Ishikawa (cell line): ENCODE data around the gene TUBB2A.

ENCODE experiments used
- CEBPB ChIP-seq: IDR thresholded peaks from 2 replicates; pipeline ENCODE4 v1.6.1; 2012
- CREB1 ChIP-seq: IDR thresholded peaks from 2 replicates; pipeline ENCODE4 v1.6.1; 2012; ENCODE audit warnings: low read depth
- EGR1 ChIP-seq: IDR thresholded peaks from 2 replicates; pipeline ENCODE4 v1.6.1; 2012
- EP300 ChIP-seq: IDR thresholded peaks from 2 replicates; pipeline ENCODE4 v1.6.1; 2012; ENCODE audit warnings: borderline replicate concordance
- FOXM1 ChIP-seq: IDR thresholded peaks from 2 replicates; pipeline ENCODE4 v1.6.1; 2012; ENCODE audit warnings: low read depth, borderline replicate concordance
- NFIC ChIP-seq: IDR thresholded peaks from 2 replicates; pipeline ENCODE4 v1.6.1; 2012
- RAD21 ChIP-seq: IDR thresholded peaks from 2 replicates; pipeline ENCODE4 v1.6.1; 2012; ENCODE audit warnings: low read depth
- TAF1 ChIP-seq: IDR thresholded peaks from 2 replicates; pipeline ENCODE4 v1.6.1; 2012; ENCODE audit warnings: low read depth, mild to moderate bottlenecking
- TCF12 ChIP-seq: IDR thresholded peaks from 2 replicates; pipeline ENCODE4 v1.6.1; 2012; ENCODE audit warnings: low read depth
- TEAD4 ChIP-seq: IDR thresholded peaks from 2 replicates; pipeline ENCODE4 v1.6.1; 2012
- YY1 ChIP-seq: IDR thresholded peaks from 2 replicates; pipeline ENCODE4 v1.6.1; 2012; ENCODE audit warnings: low read depth
- ZBTB7A ChIP-seq: IDR thresholded peaks from 2 replicates; pipeline ENCODE4 v1.6.1; 2012; ENCODE audit warnings: low read depth
- TF ChIP-seq, protein P1 (sequence below): IDR thresholded peaks from 2 replicates; pipeline ENCODE4 v1.6.1; 2012
- TF ChIP-seq, protein P2 (sequence below): IDR thresholded peaks from 2 replicates; pipeline ENCODE4 v1.6.1; 2012
- TF ChIP-seq, protein P3 (sequence below): IDR thresholded peaks from 2 replicates; pipeline ENCODE4 v1.6.1; 2012; ENCODE audit warnings: low read depth, mild to moderate bottlenecking

Gene TUBB2A

DNA sequence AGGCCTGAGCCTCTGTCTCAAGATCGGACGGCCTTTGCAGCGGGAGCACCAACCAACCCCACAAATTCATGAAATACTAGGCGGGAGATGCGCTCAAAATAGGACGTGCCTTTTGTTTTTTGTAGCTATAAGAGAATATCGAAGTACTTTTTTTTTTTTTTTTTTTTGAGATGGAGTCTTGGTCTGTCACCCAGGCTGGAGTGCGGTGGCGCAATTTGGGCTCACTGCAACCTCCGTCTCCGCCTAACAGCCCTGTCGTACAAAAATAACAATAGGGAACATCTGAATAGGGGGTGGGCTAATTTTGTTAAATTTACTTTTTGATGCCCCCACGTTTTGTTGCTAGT lies 5.9 kb upstream of the TUBB2A start:
- TF ChIP-seq CEBPB, result peak; percentile 40; the same call in 1 of the 2 replicates
- TF ChIP-seq, protein P1, sequence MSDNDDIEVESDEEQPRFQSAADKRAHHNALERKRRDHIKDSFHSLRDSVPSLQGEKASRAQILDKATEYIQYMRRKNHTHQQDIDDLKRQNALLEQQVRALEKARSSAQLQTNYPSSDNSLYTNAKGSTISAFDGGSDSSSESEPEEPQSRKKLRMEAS, result no peak
- TF ChIP-seq NFIC, result no peak
- no peak for TF ChIP-seq TCF12
- TF ChIP-seq TAF1, result 0 out of 2 replicates have a peak, but pooled peaks have one; percentile 2
- TF ChIP-seq TEAD4, result no peak
- TF ChIP-seq, protein P2, sequence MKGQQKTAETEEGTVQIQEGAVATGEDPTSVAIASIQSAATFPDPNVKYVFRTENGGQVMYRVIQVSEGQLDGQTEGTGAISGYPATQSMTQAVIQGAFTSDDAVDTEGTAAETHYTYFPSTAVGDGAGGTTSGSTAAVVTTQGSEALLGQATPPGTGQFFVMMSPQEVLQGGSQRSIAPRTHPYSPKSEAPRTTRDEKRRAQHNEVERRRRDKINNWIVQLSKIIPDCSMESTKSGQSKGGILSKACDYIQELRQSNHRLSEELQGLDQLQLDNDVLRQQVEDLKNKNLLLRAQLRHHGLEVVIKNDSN, result no peak

DNA sequence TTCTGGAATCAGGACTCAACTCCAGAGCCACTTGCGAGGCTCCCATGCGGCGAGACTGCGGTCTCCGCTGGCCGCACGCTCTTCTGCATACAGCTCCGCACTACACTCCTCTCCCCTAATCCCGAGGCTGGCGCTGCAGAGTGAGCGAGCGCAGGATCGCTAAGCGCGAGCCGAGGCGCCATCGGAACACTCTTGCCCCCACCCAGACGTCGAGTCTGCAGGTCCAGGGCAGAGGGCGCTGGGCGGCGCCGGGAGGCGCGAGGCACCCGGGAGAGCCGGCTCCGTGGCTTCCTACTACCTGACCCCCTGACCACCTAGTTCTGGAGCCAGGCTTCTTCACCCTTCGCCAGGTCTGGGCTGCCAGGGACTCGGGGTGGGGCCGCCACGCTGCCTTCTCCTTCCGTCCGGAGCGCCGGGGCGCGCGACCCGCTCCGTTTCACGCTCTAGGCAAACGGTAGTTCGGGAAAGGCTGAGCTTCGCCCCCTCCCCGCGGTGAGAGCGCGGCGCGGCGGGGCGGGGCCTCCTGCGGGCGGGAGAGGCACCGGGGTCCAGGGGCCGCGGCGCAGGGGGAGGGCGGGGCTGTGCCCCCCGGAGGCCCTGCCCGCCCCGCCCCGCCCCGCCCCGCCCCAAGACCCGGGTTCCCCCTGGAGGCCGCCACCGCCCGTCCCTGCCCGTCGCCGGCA lies 5.4 kb upstream of the TUBB2A start:
- no peak for TF ChIP-seq FOXM1
- no peak for TF ChIP-seq CREB1
- no peak for TF ChIP-seq YY1
- TF ChIP-seq, protein P1, result peak; percentile 82
- TF ChIP-seq EGR1, result no peak
- TF ChIP-seq NFIC, result no peak
- no peak for TF ChIP-seq TEAD4
- no peak for TF ChIP-seq RAD21
- TF ChIP-seq ZBTB7A, result peak; percentile 83; the same call in 1 of the 2 replicates
- no peak for TF ChIP-seq CEBPB
- TF ChIP-seq TAF1, result peak; percentile 39; the same call in 1 of the 2 replicates
- no peak for TF ChIP-seq TCF12
- TF ChIP-seq EP300, result no peak
- TF ChIP-seq, protein P2, result no peak
- TF ChIP-seq, protein P3, sequence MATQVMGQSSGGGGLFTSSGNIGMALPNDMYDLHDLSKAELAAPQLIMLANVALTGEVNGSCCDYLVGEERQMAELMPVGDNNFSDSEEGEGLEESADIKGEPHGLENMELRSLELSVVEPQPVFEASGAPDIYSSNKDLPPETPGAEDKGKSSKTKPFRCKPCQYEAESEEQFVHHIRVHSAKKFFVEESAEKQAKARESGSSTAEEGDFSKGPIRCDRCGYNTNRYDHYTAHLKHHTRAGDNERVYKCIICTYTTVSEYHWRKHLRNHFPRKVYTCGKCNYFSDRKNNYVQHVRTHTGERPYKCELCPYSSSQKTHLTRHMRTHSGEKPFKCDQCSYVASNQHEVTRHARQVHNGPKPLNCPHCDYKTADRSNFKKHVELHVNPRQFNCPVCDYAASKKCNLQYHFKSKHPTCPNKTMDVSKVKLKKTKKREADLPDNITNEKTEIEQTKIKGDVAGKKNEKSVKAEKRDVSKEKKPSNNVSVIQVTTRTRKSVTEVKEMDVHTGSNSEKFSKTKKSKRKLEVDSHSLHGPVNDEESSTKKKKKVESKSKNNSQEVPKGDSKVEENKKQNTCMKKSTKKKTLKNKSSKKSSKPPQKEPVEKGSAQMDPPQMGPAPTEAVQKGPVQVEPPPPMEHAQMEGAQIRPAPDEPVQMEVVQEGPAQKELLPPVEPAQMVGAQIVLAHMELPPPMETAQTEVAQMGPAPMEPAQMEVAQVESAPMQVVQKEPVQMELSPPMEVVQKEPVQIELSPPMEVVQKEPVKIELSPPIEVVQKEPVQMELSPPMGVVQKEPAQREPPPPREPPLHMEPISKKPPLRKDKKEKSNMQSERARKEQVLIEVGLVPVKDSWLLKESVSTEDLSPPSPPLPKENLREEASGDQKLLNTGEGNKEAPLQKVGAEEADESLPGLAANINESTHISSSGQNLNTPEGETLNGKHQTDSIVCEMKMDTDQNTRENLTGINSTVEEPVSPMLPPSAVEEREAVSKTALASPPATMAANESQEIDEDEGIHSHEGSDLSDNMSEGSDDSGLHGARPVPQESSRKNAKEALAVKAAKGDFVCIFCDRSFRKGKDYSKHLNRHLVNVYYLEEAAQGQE, result no peak

DNA sequence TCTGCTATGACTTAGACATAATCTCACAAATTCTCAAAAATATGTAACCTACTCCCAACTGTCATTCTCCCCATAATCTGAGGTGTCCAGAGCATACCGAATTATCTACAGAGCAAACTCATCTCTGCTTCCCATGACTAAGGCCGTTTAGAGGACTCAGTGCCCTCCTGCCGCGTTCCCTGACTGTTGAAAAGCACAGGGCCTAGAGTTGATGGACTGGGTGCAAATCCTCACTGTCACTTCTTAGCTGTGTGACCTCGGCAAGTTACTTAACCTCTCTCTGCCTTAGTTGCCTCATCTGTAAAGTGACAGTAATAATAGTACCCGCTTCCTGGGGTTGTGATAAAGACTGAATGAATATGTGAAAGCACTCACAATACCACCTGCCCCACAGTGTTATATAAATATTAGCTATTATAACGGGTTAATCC lies 4.7 kb upstream of the TUBB2A start:
- TF ChIP-seq ZBTB7A, result no peak
- TF ChIP-seq, protein P3, result no peak
- TF ChIP-seq CREB1, result no peak
- TF ChIP-seq TAF1, result no peak
- TF ChIP-seq, protein P2, result no peak
- TF ChIP-seq RAD21, result no peak
- no peak for TF ChIP-seq TCF12
- TF ChIP-seq FOXM1, result no peak
- TF ChIP-seq TEAD4, result no peak
- no peak for TF ChIP-seq EP300
- TF ChIP-seq, protein P1, result no peak
- no peak for TF ChIP-seq NFIC
- no peak for TF ChIP-seq CEBPB
- no peak for TF ChIP-seq YY1
- TF ChIP-seq EGR1, result no peak

DNA sequence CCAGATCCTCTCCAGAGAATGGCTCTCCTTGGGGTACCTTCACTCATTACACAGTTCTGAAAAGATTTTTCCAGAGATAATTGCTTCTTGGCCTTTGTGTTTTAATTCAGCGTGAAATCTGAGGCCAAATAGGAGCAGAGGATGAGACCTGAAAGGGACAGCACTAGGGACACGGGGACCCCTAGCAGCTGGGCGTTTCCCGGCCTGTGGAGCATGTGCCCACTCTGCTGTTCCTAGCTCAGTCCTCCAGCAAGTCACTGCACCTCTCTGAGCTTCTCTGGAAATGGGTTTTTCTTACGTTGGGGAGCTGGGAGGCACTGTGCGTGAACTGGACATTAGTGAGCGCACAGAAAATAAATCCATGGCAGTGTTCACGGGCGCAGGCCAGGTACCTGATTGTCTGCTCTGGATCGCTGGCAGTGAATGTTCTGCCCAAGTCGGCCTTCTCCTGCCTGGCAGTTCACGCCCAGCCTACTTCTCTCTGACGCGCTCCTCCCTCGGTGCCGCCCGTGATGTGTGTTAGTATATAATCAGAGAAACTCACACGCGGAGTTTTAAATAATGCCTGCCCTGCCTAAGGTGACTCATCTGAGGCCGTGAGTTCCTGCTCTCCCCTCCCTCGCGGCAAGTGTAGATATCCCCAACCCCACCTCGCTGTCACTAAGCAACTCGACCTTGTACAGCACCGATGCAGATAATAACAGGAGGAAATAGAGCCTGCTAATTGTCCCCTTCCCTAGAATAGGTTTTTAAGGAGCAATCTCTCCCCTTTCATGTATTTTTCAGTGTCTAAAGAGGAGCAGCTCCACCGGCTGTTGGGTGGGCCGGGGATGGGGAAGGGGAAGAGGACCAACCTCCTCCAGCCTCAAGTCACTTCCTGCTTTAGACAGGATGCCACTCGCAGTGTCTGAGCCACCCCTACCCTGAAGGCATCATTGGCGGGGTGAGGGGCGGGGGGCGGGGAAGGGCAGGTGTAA lies 2.7 kb upstream of the TUBB2A start:
- TF ChIP-seq, protein P1, result no peak
- TF ChIP-seq, protein P2, result no peak
- TF ChIP-seq FOXM1 (peak; percentile 44; the same call in 1 of the 2 replicates), YY1 (no peak)
- TF ChIP-seq, protein P3, result no peak
